ENCODE results near the gene CST5. TPM values are rescaled to one million over a fixed set of nuclear protein-coding genes. Genes with fewer than 3 reads are reported as not detected.

The CST5 gene
- polyA plus RNA-seq (2012; ENCODE audit: low read depth, missing spikeins), result not detected

DNA sequence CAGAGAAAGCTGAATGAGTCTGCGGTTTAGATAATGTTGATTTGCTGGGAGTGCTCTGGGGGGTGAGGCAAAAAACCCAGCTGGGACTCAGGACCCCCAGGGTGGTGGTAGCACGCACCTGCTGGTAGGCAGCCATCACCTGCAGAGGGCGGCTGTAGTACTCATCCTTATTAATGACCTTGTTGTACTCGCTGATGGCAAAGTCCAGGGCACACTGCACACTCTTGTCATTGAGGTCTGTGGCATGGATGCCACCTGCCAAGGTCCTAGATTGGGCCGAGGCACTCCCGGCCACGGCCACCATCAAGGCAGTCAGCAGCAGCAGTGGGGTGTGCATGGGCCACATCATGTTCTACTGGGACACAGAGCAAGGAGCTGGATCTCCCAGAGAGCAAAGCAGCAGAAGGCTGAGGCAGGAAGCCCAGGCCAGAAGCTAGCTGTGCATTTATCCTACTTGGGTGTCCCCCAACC, at the start of gene CST5:
Gene CST5, minus strand, starts transcription at position 421 of the 471 bp plus-strand sequence. Its CDS starts 72 bp downstream, at position 349.
- no peak for DNase-seq (ENCODE audit: insufficient read length, low spot score)
- TF ChIP-seq POLR2AphosphoS5 (IDR thresholded peaks at IDR 0.05; ENCODE audit: low read depth, low read length) (no peak), POU2F2 (IDR thresholded peaks at IDR 0.05; ENCODE audit: low read depth, low read length) (no peak), POLR2A (IDR thresholded peaks at IDR 0.05; ENCODE audit: low read depth, low read length) (no peak), TAF1 (IDR thresholded peaks at IDR 0.05; ENCODE audit: low read depth, low read length) (no peak), PAX5 (IDR thresholded peaks at IDR 0.05; ENCODE audit: insufficient read depth, low read length, severe bottlenecking) (no peak), SPI1 (IDR thresholded peaks at IDR 0.05; ENCODE audit: low read depth, low read length) (no peak)
- FAIRE-seq, result no peak

GRCh38 chr20:23928788-23929187, 49.2 kb upstream of the CST5 start:
- no peak for DNase-seq (ENCODE audit: insufficient read length, low spot score)
- TF ChIP-seq TAF1 (IDR thresholded peaks at IDR 0.05; ENCODE audit: low read depth, low read length) (no peak), POLR2AphosphoS5 (IDR thresholded peaks at IDR 0.05; ENCODE audit: low read depth, low read length) (no peak), POU2F2 (IDR thresholded peaks at IDR 0.05; ENCODE audit: low read depth, low read length) (no peak), PAX5 (IDR thresholded peaks at IDR 0.05; ENCODE audit: insufficient read depth, low read length, severe bottlenecking) (no peak), SPI1 (IDR thresholded peaks at IDR 0.05; ENCODE audit: low read depth, low read length) (no peak), POLR2A (IDR thresholded peaks at IDR 0.05; ENCODE audit: low read depth, low read length) (no peak)

DNA sequence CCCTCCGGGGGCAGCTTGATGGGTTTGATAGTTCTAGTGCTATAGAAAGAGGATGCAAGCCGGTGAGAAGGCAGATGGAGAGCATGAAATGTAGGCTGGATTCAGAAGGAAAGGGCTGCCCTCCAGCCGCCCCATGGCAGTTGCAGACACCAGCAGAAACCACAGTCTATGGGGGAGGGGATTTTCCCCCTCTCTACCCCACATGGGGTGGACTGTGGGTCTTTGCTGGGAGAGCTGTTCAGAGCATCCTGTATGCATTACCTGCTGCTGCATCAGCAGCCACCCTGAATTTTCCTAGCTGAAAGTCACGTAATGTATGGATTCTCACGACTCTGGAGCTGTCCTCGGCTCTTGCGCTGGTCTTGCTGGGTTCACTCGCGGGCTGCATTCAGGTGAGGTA, 48.8 kb upstream of the CST5 start:
- FAIRE-seq (no peak), DNase-seq (ENCODE audit: insufficient read length, low spot score) (no peak)
- TF ChIP-seq PAX5 (IDR thresholded peaks at IDR 0.05; ENCODE audit: insufficient read depth, low read length, severe bottlenecking) (no peak), POLR2AphosphoS5 (IDR thresholded peaks at IDR 0.05; ENCODE audit: low read depth, low read length) (no peak), SPI1 (IDR thresholded peaks at IDR 0.05; ENCODE audit: low read depth, low read length) (no peak), TAF1 (IDR thresholded peaks at IDR 0.05; ENCODE audit: low read depth, low read length) (no peak), POU2F2 (IDR thresholded peaks at IDR 0.05; ENCODE audit: low read depth, low read length) (no peak), POLR2A (IDR thresholded peaks at IDR 0.05; ENCODE audit: low read depth, low read length) (no peak)

More at GRCh38 chr20:23928788-23929187, 49.2 kb upstream of the CST5 start:
- FAIRE-seq, result no peak

DNA sequence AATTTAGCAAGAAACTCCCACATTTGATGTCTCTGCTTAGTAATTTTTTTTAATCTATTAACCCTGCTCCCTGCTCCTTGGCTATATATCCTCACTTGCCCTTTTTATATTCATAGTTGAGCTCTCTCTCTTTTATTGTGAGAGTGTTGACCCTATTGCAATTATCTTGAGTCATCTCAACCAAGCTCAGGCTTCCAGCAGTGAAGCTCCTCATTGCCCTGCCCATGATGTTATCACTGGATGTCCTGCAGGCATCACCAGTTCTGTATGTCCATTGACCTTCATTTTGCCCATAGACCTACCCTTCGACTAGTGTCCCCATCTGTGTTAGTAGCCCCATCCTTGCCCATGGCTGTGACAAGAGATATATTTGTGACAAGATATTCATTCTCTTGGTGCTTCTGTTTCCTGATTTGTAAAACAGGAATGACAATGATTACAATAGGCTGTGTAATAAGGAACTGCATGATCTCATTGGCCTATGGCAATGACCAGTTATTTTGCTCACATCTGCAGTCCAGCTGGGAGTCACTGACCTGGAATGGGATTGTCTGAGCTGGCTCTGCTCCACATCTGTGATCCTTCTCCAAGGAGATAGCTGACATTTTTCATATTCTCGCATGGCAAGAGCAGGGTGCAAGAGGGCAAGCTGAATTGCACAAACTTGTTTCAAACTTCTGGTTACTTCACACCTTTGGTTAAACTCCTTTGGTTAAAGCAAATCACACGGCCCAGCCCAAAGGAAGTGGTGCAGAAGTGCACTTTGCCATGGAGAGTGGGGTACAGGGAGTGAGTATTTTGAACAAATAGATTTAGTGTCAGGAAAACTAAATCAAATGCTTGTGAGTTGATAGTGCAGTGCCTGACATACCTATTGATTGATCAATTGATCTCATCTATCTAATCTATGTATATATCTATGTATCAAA, 47.7 kb upstream of the CST5 start:
- no peak for DNase-seq (ENCODE audit: insufficient read length, low spot score)
- TF ChIP-seq PAX5 (IDR thresholded peaks at IDR 0.05; ENCODE audit: insufficient read depth, low read length, severe bottlenecking) (no peak), SPI1 (IDR thresholded peaks at IDR 0.05; ENCODE audit: low read depth, low read length) (no peak), POU2F2 (IDR thresholded peaks at IDR 0.05; ENCODE audit: low read depth, low read length) (no peak), TAF1 (IDR thresholded peaks at IDR 0.05; ENCODE audit: low read depth, low read length) (no peak), POLR2A (IDR thresholded peaks at IDR 0.05; ENCODE audit: low read depth, low read length) (no peak), POLR2AphosphoS5 (IDR thresholded peaks at IDR 0.05; ENCODE audit: low read depth, low read length) (no peak)
- no peak for FAIRE-seq

- no peak for TF ChIP-seq POU2F2 (IDR thresholded peaks at IDR 0.05; ENCODE audit: low read depth, low read length)
- no peak for TF ChIP-seq SPI1 (IDR thresholded peaks at IDR 0.05; ENCODE audit: low read depth, low read length)
- TF ChIP-seq TAF1 (IDR thresholded peaks at IDR 0.05; ENCODE audit: low read depth, low read length), result no peak
- no peak for TF ChIP-seq PAX5 (IDR thresholded peaks at IDR 0.05; ENCODE audit: insufficient read depth, low read length, severe bottlenecking)
- TF ChIP-seq POLR2A (IDR thresholded peaks at IDR 0.05; ENCODE audit: low read depth, low read length), result no peak
- TF ChIP-seq POLR2AphosphoS5 (IDR thresholded peaks at IDR 0.05; ENCODE audit: low read depth, low read length), result no peak
- no peak for FAIRE-seq
- DNase-seq (ENCODE audit: insufficient read length, low spot score), result no peak
Observed at GRCh38 chr20:23926526-23926880, 47.0 kb upstream of the CST5 start.

DNA sequence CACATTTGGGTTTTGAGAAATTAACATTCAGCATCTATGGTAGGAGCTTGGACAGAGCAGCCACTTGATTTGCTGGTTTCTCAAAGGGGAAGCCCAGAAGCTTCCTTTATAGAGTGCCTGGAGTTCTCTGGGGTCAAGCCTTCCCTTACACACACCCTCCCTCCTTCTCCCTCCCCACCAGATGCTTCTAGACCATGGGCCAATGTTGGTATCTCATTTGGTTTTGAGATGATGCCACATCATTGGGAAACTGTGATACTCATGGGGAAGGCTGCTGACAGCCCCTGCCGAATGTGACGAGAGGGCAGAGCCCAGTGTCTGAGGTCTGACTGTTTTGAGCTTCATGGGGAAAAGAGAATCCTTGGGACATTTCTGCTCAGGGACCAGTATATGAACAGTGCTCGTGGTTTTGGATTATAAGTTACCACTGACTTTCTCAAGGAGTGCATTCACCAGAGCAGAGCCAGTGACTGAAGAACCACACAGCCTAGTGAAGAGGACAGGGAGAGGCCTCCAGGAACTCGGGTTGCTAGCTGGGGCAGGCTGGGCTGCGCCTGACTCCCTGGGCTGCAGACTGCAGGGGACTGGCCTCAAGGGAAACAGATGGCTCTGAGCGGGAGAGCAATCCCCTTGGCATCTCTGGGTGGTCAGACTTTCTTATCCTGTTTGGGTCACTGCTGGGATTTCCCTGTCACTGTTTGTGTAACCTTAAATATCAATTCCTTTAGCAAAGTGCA, 46.4 kb upstream of the CST5 start:
- FAIRE-seq, result no peak
- TF ChIP-seq TAF1 (IDR thresholded peaks at IDR 0.05; ENCODE audit: low read depth, low read length) (no peak), POLR2AphosphoS5 (IDR thresholded peaks at IDR 0.05; ENCODE audit: low read depth, low read length) (no peak), PAX5 (IDR thresholded peaks at IDR 0.05; ENCODE audit: insufficient read depth, low read length, severe bottlenecking) (no peak), SPI1 (IDR thresholded peaks at IDR 0.05; ENCODE audit: low read depth, low read length) (no peak), POU2F2 (IDR thresholded peaks at IDR 0.05; ENCODE audit: low read depth, low read length) (no peak), POLR2A (IDR thresholded peaks at IDR 0.05; ENCODE audit: low read depth, low read length) (no peak)
- DNase-seq (ENCODE audit: insufficient read length, low spot score), result no peak

DNA sequence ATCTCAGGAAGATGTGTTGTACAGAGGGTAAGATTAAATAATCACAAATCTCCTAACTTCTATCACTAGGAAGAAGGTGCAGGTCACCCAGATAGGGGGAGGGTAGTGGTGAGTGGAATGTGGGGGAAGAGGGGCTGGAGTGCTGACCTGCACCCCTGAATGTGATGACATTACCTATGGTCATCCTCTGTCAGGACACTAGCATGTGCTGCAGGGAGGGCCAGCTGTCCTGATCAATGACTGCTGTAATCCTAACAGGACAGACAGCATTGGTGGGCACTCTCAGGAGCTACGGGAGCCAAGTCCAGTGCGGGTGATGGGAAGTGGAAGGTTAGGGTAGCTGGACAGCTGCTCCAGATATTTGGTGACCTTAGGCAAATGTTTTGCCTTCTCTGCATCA, 45.2 kb upstream of the CST5 start:
- FAIRE-seq, result no peak
- no peak for DNase-seq (ENCODE audit: insufficient read length, low spot score)
- no peak for TF ChIP-seq POLR2A (IDR thresholded peaks at IDR 0.05; ENCODE audit: low read depth, low read length)
- TF ChIP-seq POLR2AphosphoS5 (IDR thresholded peaks at IDR 0.05; ENCODE audit: low read depth, low read length), result no peak

- FAIRE-seq (no peak), DNase-seq (ENCODE audit: insufficient read length, low spot score) (no peak)
- TF ChIP-seq SPI1 (IDR thresholded peaks at IDR 0.05; ENCODE audit: low read depth, low read length), result no peak
- no peak for TF ChIP-seq POU2F2 (IDR thresholded peaks at IDR 0.05; ENCODE audit: low read depth, low read length)
- TF ChIP-seq POLR2AphosphoS5 (IDR thresholded peaks at IDR 0.05; ENCODE audit: low read depth, low read length), result no peak
- no peak for TF ChIP-seq TAF1 (IDR thresholded peaks at IDR 0.05; ENCODE audit: low read depth, low read length)
- TF ChIP-seq POLR2A (IDR thresholded peaks at IDR 0.05; ENCODE audit: low read depth, low read length), result no peak
- TF ChIP-seq PAX5 (IDR thresholded peaks at IDR 0.05; ENCODE audit: insufficient read depth, low read length, severe bottlenecking), result no peak
Observed at GRCh38 chr20:23923891-23924435, 44.4 kb upstream of the CST5 start.

DNA sequence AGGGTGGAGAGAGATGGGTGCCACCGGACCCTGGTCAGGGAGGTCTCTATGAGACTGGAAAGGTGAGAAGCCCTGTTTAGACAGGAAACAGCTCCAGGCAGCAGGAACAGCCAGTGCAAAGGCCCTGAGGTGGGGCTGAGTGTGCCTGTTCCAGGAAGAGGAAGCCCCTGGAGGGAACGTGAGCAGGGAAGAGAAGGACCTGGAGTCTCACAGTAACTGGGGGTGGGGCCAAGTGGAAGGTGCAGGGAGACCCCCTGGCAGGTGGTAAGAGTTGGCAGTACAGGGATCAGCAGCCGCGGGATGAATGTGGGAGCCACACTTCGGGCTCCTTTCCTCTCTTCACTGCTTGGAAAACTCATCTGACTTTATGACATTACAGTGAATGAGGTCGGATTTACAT, 43.8 kb upstream of the CST5 start:
- DNase-seq (ENCODE audit: insufficient read length, low spot score) (no peak), FAIRE-seq (no peak)
- TF ChIP-seq SPI1 (IDR thresholded peaks at IDR 0.05; ENCODE audit: low read depth, low read length) (no peak), POLR2A (IDR thresholded peaks at IDR 0.05; ENCODE audit: low read depth, low read length) (no peak), PAX5 (IDR thresholded peaks at IDR 0.05; ENCODE audit: insufficient read depth, low read length, severe bottlenecking) (no peak), POU2F2 (IDR thresholded peaks at IDR 0.05; ENCODE audit: low read depth, low read length) (no peak), POLR2AphosphoS5 (IDR thresholded peaks at IDR 0.05; ENCODE audit: low read depth, low read length) (no peak), TAF1 (IDR thresholded peaks at IDR 0.05; ENCODE audit: low read depth, low read length) (no peak)

All from GM12891 (cell line).